ENCODE data around the gene CCDC88A. TPM values are rescaled to one million over a fixed set of nuclear protein-coding genes. Genes with fewer than 3 reads are reported as not detected.
"Not testable (repeated sequence)": the region's sequence is repeated elsewhere in the genome, so short reads cannot be mapped to it uniquely, and the experiment has no call there.

CCDC88A gene
- total RNA-seq, 1 donor from 2014 or later: 66.7 TPM

DNA sequence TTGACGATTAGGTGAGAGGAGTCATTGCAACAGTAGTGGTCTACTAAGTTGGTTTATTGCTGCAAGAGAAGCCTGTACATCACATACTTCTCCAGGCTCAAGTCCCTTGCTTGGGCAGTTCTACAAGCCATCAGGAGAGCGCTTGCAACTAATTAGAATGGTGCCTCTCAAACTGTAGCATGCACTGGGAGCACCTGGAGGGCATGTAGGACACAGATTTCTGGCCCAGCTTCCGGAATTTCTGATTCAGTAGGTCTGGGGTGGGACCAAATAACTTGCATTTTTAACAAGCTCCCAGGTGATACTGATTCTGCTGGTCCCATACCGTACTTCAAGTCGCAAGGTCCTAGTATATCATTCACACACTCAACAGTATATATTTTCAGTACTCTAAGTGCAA is 34.5 kb upstream of the CCDC88A start:
- Histone ChIP-seq H2AFZ (ENCODE audit: low read depth, low read length) (no peak overlapping the region), H3K27ac (ENCODE audit: low read depth, low read length) (no peak overlapping the region), H3K27me3 (ENCODE audit: insufficient read depth, low read length) (no peaks in the 10 kb centered on the region), H3K79me2 (ENCODE audit: insufficient read depth, low read length) (no peaks in the 10 kb centered on the region), H3K9ac (ENCODE audit: low read length) (no peak overlapping the region), H3K4me1 (ENCODE audit: insufficient read depth, low read length) (no peaks in the 10 kb centered on the region), H3K4me3 (ENCODE audit: insufficient read depth, low read depth, low read length) (no peak overlapping the region), H4K20me1 (ENCODE audit: insufficient read depth, low read length) (no peaks in the 10 kb centered on the region), H3K9me3 (ENCODE audit: insufficient read depth, low read depth, low read length) (no peaks in the 10 kb centered on the region), H3K36me3 (ENCODE audit: insufficient read depth, low read length) (no peaks in the 10 kb centered on the region), H3K4me2 (ENCODE audit: low read length) (no peak overlapping the region)
- Mint-ChIP-seq H3K27me3 (ENCODE audit: low read depth, unreplicated experiment) (no peaks in the 10 kb centered on the region), H3K9me3 (ENCODE audit: unreplicated experiment) (no peaks in the 10 kb centered on the region), H3K36me3 (ENCODE audit: low read depth, unreplicated experiment) (no peaks in the 10 kb centered on the region), H3K4me3 (ENCODE audit: unreplicated experiment) (no peak overlapping the region), H3K27ac (ENCODE audit: unreplicated experiment) (no peak overlapping the region), H3K4me1 (ENCODE audit: low read depth, unreplicated experiment) (no peaks in the 10 kb centered on the region)
- no peak for TF ChIP-seq EZH2 (IDR thresholded peaks at IDR 0.05; ENCODE audit: insufficient read depth, low read length)
- TF ChIP-seq, protein P1, sequence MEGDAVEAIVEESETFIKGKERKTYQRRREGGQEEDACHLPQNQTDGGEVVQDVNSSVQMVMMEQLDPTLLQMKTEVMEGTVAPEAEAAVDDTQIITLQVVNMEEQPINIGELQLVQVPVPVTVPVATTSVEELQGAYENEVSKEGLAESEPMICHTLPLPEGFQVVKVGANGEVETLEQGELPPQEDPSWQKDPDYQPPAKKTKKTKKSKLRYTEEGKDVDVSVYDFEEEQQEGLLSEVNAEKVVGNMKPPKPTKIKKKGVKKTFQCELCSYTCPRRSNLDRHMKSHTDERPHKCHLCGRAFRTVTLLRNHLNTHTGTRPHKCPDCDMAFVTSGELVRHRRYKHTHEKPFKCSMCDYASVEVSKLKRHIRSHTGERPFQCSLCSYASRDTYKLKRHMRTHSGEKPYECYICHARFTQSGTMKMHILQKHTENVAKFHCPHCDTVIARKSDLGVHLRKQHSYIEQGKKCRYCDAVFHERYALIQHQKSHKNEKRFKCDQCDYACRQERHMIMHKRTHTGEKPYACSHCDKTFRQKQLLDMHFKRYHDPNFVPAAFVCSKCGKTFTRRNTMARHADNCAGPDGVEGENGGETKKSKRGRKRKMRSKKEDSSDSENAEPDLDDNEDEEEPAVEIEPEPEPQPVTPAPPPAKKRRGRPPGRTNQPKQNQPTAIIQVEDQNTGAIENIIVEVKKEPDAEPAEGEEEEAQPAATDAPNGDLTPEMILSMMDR (IDR thresholded peaks at IDR 0.05; ENCODE audit: insufficient read depth, low read depth, low read length): no peak
- DNase-seq (ENCODE audit: low read depth) (no peak), FAIRE-seq (no peak)

DNA sequence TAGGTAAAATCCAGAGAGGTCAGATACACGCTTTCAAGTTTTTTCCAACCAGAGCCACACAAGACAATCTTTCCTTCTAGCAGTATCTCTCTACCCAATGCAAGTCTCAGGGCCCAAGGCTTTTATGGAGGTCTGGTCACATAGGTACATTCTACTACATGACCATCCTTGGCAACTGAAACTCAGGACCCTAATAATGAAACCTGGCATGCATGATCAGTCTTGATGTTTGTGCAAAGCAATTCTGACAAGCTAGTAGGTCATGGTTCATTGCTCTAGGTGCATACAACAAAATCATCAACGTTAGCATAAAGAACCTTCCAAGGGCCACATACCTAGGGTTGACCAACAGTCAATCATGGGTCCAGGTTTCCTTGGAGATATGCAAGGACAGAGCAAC is 33.2 kb upstream of the CCDC88A start:
- no peaks in the 10 kb centered on the region for H3K79me2 ChIP-seq (ENCODE audit: insufficient read depth, low read length)
- no peak overlapping the region for H3K27ac ChIP-seq (ENCODE audit: low read depth, low read length)
- no peaks in the 10 kb centered on the region for H3K9me3 ChIP-seq (ENCODE audit: insufficient read depth, low read depth, low read length)
- DNase-seq (ENCODE audit: low read depth) (no peak), FAIRE-seq (no peak)
- no peak overlapping the region for H3K9ac ChIP-seq (ENCODE audit: low read length)
- no peak overlapping the region for H3K4me2 ChIP-seq (ENCODE audit: low read length)
- H3K4me3 ChIP-seq (ENCODE audit: insufficient read depth, low read depth, low read length): no peak overlapping the region
- H4K20me1 ChIP-seq (ENCODE audit: insufficient read depth, low read length): no peaks in the 10 kb centered on the region
- H3K36me3 Mint-ChIP-seq (ENCODE audit: low read depth, unreplicated experiment): no peaks in the 10 kb centered on the region
- H3K9me3 Mint-ChIP-seq (ENCODE audit: unreplicated experiment): no peaks in the 10 kb centered on the region
- H3K27me3 Mint-ChIP-seq (ENCODE audit: low read depth, unreplicated experiment): no peaks in the 10 kb centered on the region
- H3K36me3 ChIP-seq (ENCODE audit: insufficient read depth, low read length): no peaks in the 10 kb centered on the region
- no peak overlapping the region for H2AFZ ChIP-seq (ENCODE audit: low read depth, low read length)
- no peaks in the 10 kb centered on the region for H3K4me1 Mint-ChIP-seq (ENCODE audit: low read depth, unreplicated experiment)
- H3K27me3 ChIP-seq (ENCODE audit: insufficient read depth, low read length): no peaks in the 10 kb centered on the region
- H3K27ac Mint-ChIP-seq (ENCODE audit: unreplicated experiment): no peak overlapping the region
- H3K4me1 ChIP-seq (ENCODE audit: insufficient read depth, low read length): no peaks in the 10 kb centered on the region
- H3K4me3 Mint-ChIP-seq (ENCODE audit: unreplicated experiment): no peak overlapping the region
- TF ChIP-seq, protein P1 (IDR thresholded peaks at IDR 0.05; ENCODE audit: insufficient read depth, low read depth, low read length): no peak
- no peak for TF ChIP-seq EZH2 (IDR thresholded peaks at IDR 0.05; ENCODE audit: insufficient read depth, low read length)

DNA sequence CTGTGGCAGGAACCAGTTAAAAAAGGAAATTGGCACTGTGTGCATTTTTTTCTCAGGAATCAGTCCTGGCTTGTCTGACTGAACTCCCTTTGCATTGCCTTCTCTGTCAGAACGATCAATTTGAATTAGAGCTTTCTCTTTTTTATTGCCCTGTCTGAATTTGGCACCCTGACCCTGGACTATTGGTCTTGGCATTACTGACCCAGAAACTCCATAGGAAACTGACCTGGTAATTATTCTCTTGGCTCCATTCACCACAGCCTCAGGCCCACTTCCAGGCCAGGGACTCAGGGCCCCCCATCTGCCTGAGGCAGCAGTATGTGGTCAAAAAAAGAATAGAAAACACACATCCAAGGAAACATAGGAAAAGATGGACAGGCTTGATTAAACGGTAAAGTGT is 32.0 kb upstream of the CCDC88A start:
- H3K4me1 Mint-ChIP-seq (ENCODE audit: low read depth, unreplicated experiment): no peaks in the 10 kb centered on the region
- no peaks in the 10 kb centered on the region for H3K9me3 Mint-ChIP-seq (ENCODE audit: unreplicated experiment)
- H3K36me3 Mint-ChIP-seq (ENCODE audit: low read depth, unreplicated experiment): no peaks in the 10 kb centered on the region
- H3K27me3 Mint-ChIP-seq (ENCODE audit: low read depth, unreplicated experiment): no peaks in the 10 kb centered on the region
- FAIRE-seq (no peak), DNase-seq (ENCODE audit: low read depth) (no peak)
- no peak overlapping the region for H3K4me3 Mint-ChIP-seq (ENCODE audit: unreplicated experiment)
- H3K27ac Mint-ChIP-seq (ENCODE audit: unreplicated experiment): no peak overlapping the region
- TF ChIP-seq EZH2 (IDR thresholded peaks at IDR 0.05; ENCODE audit: insufficient read depth, low read length): no peak
- no peaks in the 10 kb centered on the region for H3K9me3 ChIP-seq (ENCODE audit: insufficient read depth, low read depth, low read length)
- no peak overlapping the region for H2AFZ ChIP-seq (ENCODE audit: low read depth, low read length)
- no peak overlapping the region for H3K4me2 ChIP-seq (ENCODE audit: low read length)
- no peak overlapping the region for H3K4me3 ChIP-seq (ENCODE audit: insufficient read depth, low read depth, low read length)
- no peak overlapping the region for H3K9ac ChIP-seq (ENCODE audit: low read length)
- no peaks in the 10 kb centered on the region for H3K79me2 ChIP-seq (ENCODE audit: insufficient read depth, low read length)
- H3K27ac ChIP-seq (ENCODE audit: low read depth, low read length): no peak overlapping the region
- H4K20me1 ChIP-seq (ENCODE audit: insufficient read depth, low read length): no peaks in the 10 kb centered on the region
- H3K27me3 ChIP-seq (ENCODE audit: insufficient read depth, low read length): no peaks in the 10 kb centered on the region
- H3K4me1 ChIP-seq (ENCODE audit: insufficient read depth, low read length): no peaks in the 10 kb centered on the region
- H3K36me3 ChIP-seq (ENCODE audit: insufficient read depth, low read length): no peaks in the 10 kb centered on the region

DNA sequence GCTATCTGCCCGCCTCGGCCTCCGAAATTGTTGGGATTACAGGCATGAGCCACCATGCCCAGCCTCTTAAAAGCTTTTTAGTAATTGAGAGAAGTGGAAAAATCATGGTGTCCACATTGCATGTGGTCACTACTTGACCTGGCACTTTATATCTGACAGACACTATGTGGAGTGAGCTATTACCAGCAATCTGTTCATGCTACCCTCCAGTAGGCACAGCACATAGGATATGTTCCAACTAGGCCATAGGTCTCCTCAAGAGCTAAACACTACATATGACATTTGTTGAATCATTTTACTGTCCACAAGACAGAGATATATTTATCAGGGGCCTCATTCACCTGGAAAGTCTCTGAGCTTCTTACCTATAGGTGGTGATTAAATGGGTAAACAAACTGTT is 30.4 kb upstream of the CCDC88A start:
- not testable (repeated sequence) for H3K36me3 ChIP-seq (ENCODE audit: insufficient read depth, low read length); H3K9me3 ChIP-seq (ENCODE audit: insufficient read depth, low read depth, low read length); H3K27ac Mint-ChIP-seq (ENCODE audit: unreplicated experiment); H3K27me3 ChIP-seq (ENCODE audit: insufficient read depth, low read length); H3K4me3 ChIP-seq (ENCODE audit: insufficient read depth, low read depth, low read length); H3K27ac ChIP-seq (ENCODE audit: low read depth, low read length); H3K9ac ChIP-seq (ENCODE audit: low read length); H2AFZ ChIP-seq (ENCODE audit: low read depth, low read length); FAIRE-seq; H3K36me3 Mint-ChIP-seq (ENCODE audit: low read depth, unreplicated experiment); H4K20me1 ChIP-seq (ENCODE audit: insufficient read depth, low read length); H3K4me2 ChIP-seq (ENCODE audit: low read length); H3K4me1 ChIP-seq (ENCODE audit: insufficient read depth, low read length); H3K4me3 Mint-ChIP-seq (ENCODE audit: unreplicated experiment); DNase-seq (ENCODE audit: low read depth); H3K79me2 ChIP-seq (ENCODE audit: insufficient read depth, low read length); H3K9me3 Mint-ChIP-seq (ENCODE audit: unreplicated experiment); H3K4me1 Mint-ChIP-seq (ENCODE audit: low read depth, unreplicated experiment); H3K27me3 Mint-ChIP-seq (ENCODE audit: low read depth, unreplicated experiment)

DNA sequence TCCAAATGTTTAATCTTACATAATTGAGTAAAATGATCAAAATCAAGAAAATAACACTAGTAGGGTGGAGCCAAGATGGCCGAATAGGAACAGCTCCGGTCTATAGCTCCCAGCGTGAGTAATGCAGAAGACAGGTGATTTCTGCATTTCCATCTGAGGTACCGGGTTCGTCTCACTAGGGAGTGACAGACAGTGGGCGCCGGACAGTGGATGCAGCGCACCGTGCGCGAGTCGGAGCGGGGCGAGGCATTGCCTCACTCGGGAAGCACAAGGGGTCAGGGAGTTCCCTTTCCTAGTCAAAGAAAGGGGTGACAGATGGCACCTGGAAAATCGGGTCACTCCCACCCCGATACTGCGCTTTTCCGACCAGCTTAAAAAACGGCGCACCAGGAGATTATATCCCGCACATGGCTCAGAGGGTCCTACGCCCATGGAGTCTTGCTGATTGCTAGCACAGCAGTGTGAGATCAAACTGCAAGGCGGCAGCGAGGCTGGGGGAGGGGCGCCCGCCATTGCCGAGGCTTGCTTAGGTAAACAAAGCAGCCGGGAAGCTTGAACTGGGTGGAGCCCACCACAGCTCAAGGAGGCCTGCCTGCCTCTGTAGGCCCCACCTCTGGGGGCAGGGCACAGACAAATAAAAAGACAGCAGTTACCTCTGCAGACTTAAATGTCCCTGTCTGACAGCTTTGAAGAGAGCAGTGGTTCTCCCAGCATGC is 22.5 kb upstream of the CCDC88A start:
- not testable (repeated sequence) for H3K4me3 ChIP-seq (ENCODE audit: insufficient read depth, low read depth, low read length); H4K20me1 ChIP-seq (ENCODE audit: insufficient read depth, low read length); H3K27me3 Mint-ChIP-seq (ENCODE audit: low read depth, unreplicated experiment); H3K9ac ChIP-seq (ENCODE audit: low read length); H3K79me2 ChIP-seq (ENCODE audit: insufficient read depth, low read length); DNase-seq (ENCODE audit: low read depth); H2AFZ ChIP-seq (ENCODE audit: low read depth, low read length); FAIRE-seq; H3K4me2 ChIP-seq (ENCODE audit: low read length); H3K4me1 ChIP-seq (ENCODE audit: insufficient read depth, low read length); H3K27me3 ChIP-seq (ENCODE audit: insufficient read depth, low read length); H3K27ac Mint-ChIP-seq (ENCODE audit: unreplicated experiment); H3K4me1 Mint-ChIP-seq (ENCODE audit: low read depth, unreplicated experiment); H3K36me3 ChIP-seq (ENCODE audit: insufficient read depth, low read length); H3K36me3 Mint-ChIP-seq (ENCODE audit: low read depth, unreplicated experiment); H3K4me3 Mint-ChIP-seq (ENCODE audit: unreplicated experiment); H3K27ac ChIP-seq (ENCODE audit: low read depth, low read length); H3K9me3 ChIP-seq (ENCODE audit: insufficient read depth, low read depth, low read length); H3K9me3 Mint-ChIP-seq (ENCODE audit: unreplicated experiment)

All from astrocyte (in vitro differentiated cells and primary cell).